Astrocyte of the spinal cord (primary cell): ENCODE measurements around the gene KIF26B.

Experiments used
- DNase-seq: peaks from one replicate; pipeline ENCODE4 v3.0.0; 2011; ENCODE audit warnings: low read depth, low spot score
- H3K4me3 ChIP-seq: 2 replicates; pipeline ENCODE4 v1.5.1; 2011; ENCODE audit warnings: low read depth, mild to moderate bottlenecking, low read length, moderate library complexity
- CTCF ChIP-seq: IDR thresholded peaks from 2 replicates; pipeline ENCODE4 v1.5.1; 2012; ENCODE audit warnings: low read depth, mild to moderate bottlenecking, low read length, inconsistent platforms
- in situ Hi-C: cut with HindIII; loops from 2 replicates; pipeline ENCODE4 v1.10.0; 2017; ENCODE audit warnings: low sequenced_read_pairs

The KIF26B gene

GRCh38 chr1:245652660-245653427 lies 498.1 kb downstream of the KIF26B start:
- in situ Hi-C loops: no loop called here
- DNase-seq: no peak
- no peak for TF ChIP-seq CTCF
- no peak overlapping the region for H3K4me3 ChIP-seq

- H3K4me3 ChIP-seq: no peak overlapping the region
- TF ChIP-seq CTCF: no peak
- no peak for DNase-seq
- in situ Hi-C loops: no loop called here
These were observed 499.8 kb downstream of the KIF26B start for GRCh38 chr1:245654460-245655050.

GRCh38 chr1:245656189-245656717 lies 501.5 kb downstream of the KIF26B start:
- in situ Hi-C loops: no loop called here
- no peak for TF ChIP-seq CTCF

GRCh38 chr1:245657371-245657770 lies 502.6 kb downstream of the KIF26B start:
- no peak for TF ChIP-seq CTCF
- DNase-seq: no peak
- in situ Hi-C loops: no loop called here
- no peak overlapping the region for H3K4me3 ChIP-seq

More at GRCh38 chr1:245656189-245656717, 501.5 kb downstream of the KIF26B start:
- no peak for DNase-seq
- H3K4me3 ChIP-seq: no peak overlapping the region

GRCh38 chr1:245663373-245663772 lies 508.6 kb downstream of the KIF26B start:
- no peak overlapping the region for H3K4me3 ChIP-seq
- in situ Hi-C loops: no loop called here
- no peak for TF ChIP-seq CTCF
- no peak for DNase-seq

- no peak for TF ChIP-seq CTCF
- DNase-seq: no peak
- H3K4me3 ChIP-seq: no peak overlapping the region
- in situ Hi-C loops: no loop called here
These were observed 509.1 kb downstream of the KIF26B start for GRCh38 chr1:245663841-245664240.
